ENCODE data around the gene GP1BA. TPM values are rescaled to one million over a fixed set of nuclear protein-coding genes. Genes with fewer than 3 reads are reported as not detected.

Gene GP1BA
- polyA plus RNA-seq, 1 donor (not counting 4 experiments of a cell fraction or from before 2014, with no cell fraction given) = not detected

GRCh38 chr17:4960279-4960922, 28.3 kb downstream of the GP1BA start:
- DNase-seq (ENCODE audit: low read depth, low spot score) (no peak), FAIRE-seq (no peak)
- no peak overlapping the region for H3K4me2 ChIP-seq (ENCODE audit: control insufficient read depth, extremely low read depth, insufficient read depth, low read depth, low read length)
- H3K36me3 ChIP-seq (ENCODE audit: control insufficient read depth in 2 of 2, extremely low read depth in 1 of 2, insufficient read depth in 2 of 2, low read length in 2 of 2) = peaks cover 9 to 15% of the 10 kb centered on the region in 2 experiments
- H3K9me1 ChIP-seq (ENCODE audit: control insufficient read depth, extremely low read depth, insufficient read depth, low read length) = no peaks in the 10 kb centered on the region
- no peak overlapping the region for H2AFZ ChIP-seq (ENCODE audit: control insufficient read depth, low read length)
- peaks cover 4% of the 10 kb centered on the region for H3K79me2 ChIP-seq (ENCODE audit: control insufficient read depth, insufficient read depth, low read length)
- H3K4me3 ChIP-seq (ENCODE audit: control insufficient read depth in 2 of 3, extremely low read depth in 1 of 3, insufficient read depth in 2 of 3, low read depth in 1 of 3, low read length in 3 of 3) = no peak overlapping the region
- H3K27me3 ChIP-seq (ENCODE audit: control insufficient read depth, extremely low read depth, insufficient read depth, low read length) = no peaks in the 10 kb centered on the region
- H3K9ac ChIP-seq (ENCODE audit: control insufficient read depth, extremely low read depth, insufficient read depth, low read length) = no peak overlapping the region
- no peaks in the 10 kb centered on the region for H3K9me3 ChIP-seq (ENCODE audit: control insufficient read depth, low read depth, low read length)
- dilution Hi-C loops (cut with MboI; ENCODE audit: extremely low pct_ligation_motif_present, low sequenced_read_pairs) = no loop called here
- TF ChIP-seq CTCF (optimal IDR thresholded peaks at IDR 0.05 in 1 of 3, IDR thresholded peaks at IDR 0.05 in 1 of 3, conservative IDR thresholded peaks at IDR 0.05 in 1 of 3; ENCODE audit: extremely low read depth in 1 of 3, insufficient read depth in 2 of 3, low read length in 3 of 3) (no peak), EZH2 (IDR thresholded peaks at IDR 0.05; ENCODE audit: low read length) (no peak)
- no peak overlapping the region for H3K27ac ChIP-seq (ENCODE audit: control insufficient read depth, insufficient read depth, low read length)
- H3K4me1 ChIP-seq (ENCODE audit: control insufficient read depth, extremely low read depth, insufficient read depth, low read length) = no peaks in the 10 kb centered on the region
- no peaks in the 10 kb centered on the region for H4K20me1 ChIP-seq (ENCODE audit: control insufficient read depth, extremely low read depth, insufficient read depth, low read length)

- Histone ChIP-seq H4K20me1 (ENCODE audit: control insufficient read depth, extremely low read depth, insufficient read depth, low read length) (no peaks in the 10 kb centered on the region), H3K9me3 (ENCODE audit: control insufficient read depth, low read depth, low read length) (no peaks in the 10 kb centered on the region), H3K4me2 (ENCODE audit: control insufficient read depth, extremely low read depth, insufficient read depth, low read depth, low read length) (no peak overlapping the region), H3K4me1 (ENCODE audit: control insufficient read depth, extremely low read depth, insufficient read depth, low read length) (peaks cover 31% of the 10 kb centered on the region), H3K9ac (ENCODE audit: control insufficient read depth, extremely low read depth, insufficient read depth, low read length) (no peak overlapping the region), H2AFZ (ENCODE audit: control insufficient read depth, low read length) (no peak overlapping the region), H3K4me3 (ENCODE audit: control insufficient read depth in 2 of 3, extremely low read depth in 1 of 3, insufficient read depth in 2 of 3, low read depth in 1 of 3, low read length in 3 of 3) (no peak overlapping the region), H3K27me3 (ENCODE audit: control insufficient read depth, extremely low read depth, insufficient read depth, low read length) (no peaks in the 10 kb centered on the region), H3K36me3 (ENCODE audit: control insufficient read depth in 2 of 2, extremely low read depth in 1 of 2, insufficient read depth in 2 of 2, low read length in 2 of 2) (peaks cover 10 to 15% of the 10 kb centered on the region in 2 experiments), H3K9me1 (ENCODE audit: control insufficient read depth, extremely low read depth, insufficient read depth, low read length) (no peaks in the 10 kb centered on the region), H3K27ac (ENCODE audit: control insufficient read depth, insufficient read depth, low read length) (no peak overlapping the region), H3K79me2 (ENCODE audit: control insufficient read depth, insufficient read depth, low read length) (peaks cover 5% of the 10 kb centered on the region)
- FAIRE-seq = no peak
- no peak for DNase-seq (ENCODE audit: low read depth, low spot score)
- dilution Hi-C loops (cut with MboI; ENCODE audit: extremely low pct_ligation_motif_present, low sequenced_read_pairs) = no loop called here
- no peak for TF ChIP-seq EZH2 (IDR thresholded peaks at IDR 0.05; ENCODE audit: low read length)
- TF ChIP-seq CTCF (optimal IDR thresholded peaks at IDR 0.05 in 1 of 3, IDR thresholded peaks at IDR 0.05 in 1 of 3, conservative IDR thresholded peaks at IDR 0.05 in 1 of 3; ENCODE audit: extremely low read depth in 1 of 3, insufficient read depth in 2 of 3, low read length in 3 of 3) = no peak
Measured at GRCh38 chr17:4965311-4965986, 33.4 kb downstream of the GP1BA start.
